Panc1 (cell line): ENCODE measurements around the gene BRCA1. TPM values are rescaled to one million over a fixed set of nuclear protein-coding genes. Genes with fewer than 3 reads are reported as not detected.

Source experiments
- ATAC-seq: fragments of 200-7000 bp; cut with Tn5 transposase; 2 replicates; pipeline ENCODE4 v1.9.1; 2020; ENCODE audit warnings: mild to moderate bottlenecking, moderate library complexity
- BruUV-seq: library from RNA; stranded (reverse); fragments of 400-500 nt; replicated peaks from 2 replicates; lab custom pipeline; 2021; lab: Mats Ljungman, UMichigan
- CTCF ChIA-PET: fragments of 300-600 bp; sonication (Branson Sonifier 250); formaldehyde crosslinking; loops from one replicate; lab custom pipeline; 2022; ENCODE audit warnings: antibody characterized with exemption; lab: Charles Lee
- POLR2A ChIA-PET: fragments of 300-600 bp; sonication (Branson Sonifier 250); formaldehyde crosslinking; loops from one replicate; lab custom pipeline; 2022; ENCODE audit warnings: antibody characterized with exemption; lab: Charles Lee
- DNase-seq: peaks from one replicate; pipeline ENCODE4 v3.0.0-alpha.2; 2010; ENCODE audit warnings: low read depth, low spot score
- H3K27ac ChIP-seq: 2 replicates; pipeline ENCODE4 v1.5.1; 2011; ENCODE audit warnings: mild to moderate bottlenecking, low read length, inconsistent platforms
- H3K27me3 ChIP-seq: fragments of 200-500 bp; sonication (Bioruptor generic); 2 replicates; pipeline ENCODE4 v1.6.0; 2014; ENCODE audit warnings: low read length, inconsistent platforms; ENCODE audit not compliant: control insufficient read depth, insufficient read depth
- H3K36me3 ChIP-seq: fragments of 200-500 bp; sonication (Bioruptor generic); 2 replicates; pipeline ENCODE4 v1.5.1; 2014; ENCODE audit warnings: inconsistent platforms, mild to moderate bottlenecking, low read length, moderate library complexity; ENCODE audit not compliant: control insufficient read depth, insufficient read depth
- H3K4me1 ChIP-seq: 2 replicates; pipeline ENCODE4 v1.5.1; 2011; ENCODE audit warnings: inconsistent platforms, mild to moderate bottlenecking, low read length, moderate library complexity; ENCODE audit not compliant: control insufficient read depth, insufficient read depth
- H3K4me3 ChIP-seq, 2 experiments: 2 replicates each; pipeline ENCODE4 v1.5.1; 2011 to 2012; ENCODE audit warnings: low read depth in 2 of 2, low read length in 2 of 2, mild to moderate bottlenecking in 2 of 2, inconsistent platforms in 1 of 2, moderate library complexity in 1 of 2
- H3K9me3 ChIP-seq: fragments of 200-500 bp; sonication (Bioruptor generic); 2 replicates; pipeline ENCODE4 v1.5.1; 2014; ENCODE audit warnings: low read depth, mild to moderate bottlenecking, inconsistent platforms, low read length, moderate library complexity; ENCODE audit not compliant: control insufficient read depth, insufficient read depth
- CTCF ChIP-seq: fragments of 450-650 bp; IDR thresholded peaks from 2 replicates; pipeline ENCODE4 v1.5.1; 2017; ENCODE audit warnings: mild to moderate bottlenecking
- POLR2AphosphoS5 ChIP-seq: IDR thresholded peaks from 2 replicates; pipeline ENCODE4 v1.6.1; 2012; ENCODE audit warnings: mild to moderate bottlenecking, low read depth, low read length, moderate library complexity
- REST ChIP-seq, 2 experiments: IDR thresholded peaks; 2 replicates each; pipeline ENCODE4 v1.6.1; 2011 to 2012; ENCODE audit warnings: low read depth in 2 of 2, control low read depth in 1 of 2, low read length in 1 of 2, mild to moderate bottlenecking in 1 of 2, moderate library complexity in 1 of 2; ENCODE audit not compliant: insufficient read depth in 1 of 2
- SIN3A ChIP-seq: IDR thresholded peaks from 2 replicates; pipeline ENCODE4 v1.6.1; 2012; ENCODE audit warnings: low read depth, mild to moderate bottlenecking, low read length, moderate library complexity, borderline replicate concordance; ENCODE audit not compliant: insufficient read depth
- TCF7L2 ChIP-seq: IDR thresholded peaks from 2 replicates; pipeline ENCODE4 v1.6.1; 2011; ENCODE audit warnings: mild to moderate bottlenecking, low read depth, low read length, inconsistent platforms
- in situ Hi-C: cut with HindIII; loops from 2 replicates; pipeline ENCODE4 v1.10.0; 2016; ENCODE audit warnings: low sequenced_read_pairs, low pct_unique_long_range_greater_than_20kb
- intact Hi-C: fragments of 100-400 bp; cut with micrococcal nuclease; formaldehyde crosslinking; loops from one replicate; pipeline ENCODE4 v1.10.0; 2022; ENCODE audit not compliant: unreplicated experiment
- total RNA-seq: library from RNA; stranded (reverse); gene quantifications from one replicate; pipeline ENCODE4 v1.2.1, GENCODE V29; 2021; ENCODE audit not compliant: unreplicated experiment

BRCA1 gene
- total RNA-seq, 1 experiment from 2014 or later = 29.9 TPM

- Histone ChIP-seq H3K4me3 (no peak overlapping the region), H3K36me3 (no peaks in the 10 kb centered on the region), H3K27ac (no peak overlapping the region), H3K4me1 (no peaks in the 10 kb centered on the region), H3K27me3 (no peaks in the 10 kb centered on the region), H3K9me3 (no peaks in the 10 kb centered on the region)
- no peak for TF ChIP-seq CTCF
- no peak for TF ChIP-seq POLR2AphosphoS5
- no TSS peak for BruUV-seq
- no peak for DNase-seq
- POLR2A ChIA-PET = interaction anchor here (0.6 kb wide), 1 partner anchor 9 kb away, joined by 5 read pairs; no protein-coding TSS in a partner anchor
- intact Hi-C loops = no loop called here
- no peak for ATAC-seq
- CTCF ChIA-PET = no interaction called here
- in situ Hi-C loops = no loop called here
Observed at GRCh38 chr17:43042025-43042628, 83.0 kb downstream of the BRCA1 start.

- no TSS peak for BruUV-seq
- CTCF ChIA-PET = no interaction called here
- in situ Hi-C loops = no loop called here
Observed at GRCh38 chr17:43040655-43041054, 84.5 kb downstream of the BRCA1 start.

More at GRCh38 chr17:43040655-43041054, 84.5 kb downstream of the BRCA1 start:
- no peak for ATAC-seq
- TF ChIP-seq TCF7L2 (no peak), POLR2AphosphoS5 (no peak), SIN3A (no peak), REST (IDR thresholded peaks at IDR 0.05; ENCODE audit: insufficient read depth in 1 of 2, low read depth in 2 of 2, low read length in 1 of 2) (no peak), CTCF (no peak)
- Histone ChIP-seq H3K4me1 (no peaks in the 10 kb centered on the region), H3K27me3 (no peaks in the 10 kb centered on the region), H3K27ac (no peak overlapping the region), H3K9me3 (no peaks in the 10 kb centered on the region), H3K4me3 (no peak overlapping the region), H3K36me3 (no peaks in the 10 kb centered on the region)
- POLR2A ChIA-PET = no interaction called here
- DNase-seq = no peak
- intact Hi-C loops = no loop called here
